Duodenal mucosa (tissue), 2 donors: Measurements from ENCODE around the gene GNRH2.

Experiments
- H3K27ac ChIP-seq: one replicate; pipeline ENCODE4 v1.7.0; 2013; ENCODE audit warnings: low read depth, low read length
- H3K27me3 ChIP-seq, 2 donors: one replicate each; pipeline ENCODE4 v1.7.0; 2013; ENCODE audit warnings: low read length in 2 of 2, control low read depth in 1 of 2; ENCODE audit not compliant: insufficient read depth in 2 of 2, control insufficient read depth in 1 of 2
- H3K36me3 ChIP-seq, 2 donors: one replicate each; pipeline ENCODE4 v1.7.0; 2013; ENCODE audit warnings: low read length in 2 of 2, control low read depth in 1 of 2; ENCODE audit not compliant: insufficient read depth in 2 of 2, control insufficient read depth in 1 of 2
- H3K4me1 ChIP-seq, 2 donors: one replicate each; pipeline ENCODE4 v1.7.0; 2013; ENCODE audit warnings: low read length in 2 of 2, control low read depth in 1 of 2; ENCODE audit not compliant: insufficient read depth in 2 of 2, control insufficient read depth in 1 of 2
- H3K4me3 ChIP-seq, 2 donors: one replicate each; pipeline ENCODE4 v1.7.0; 2013; ENCODE audit warnings: low read length in 2 of 2, low read depth in 1 of 2
- H3K9ac ChIP-seq, 2 donors: one replicate each; pipeline ENCODE4 v1.7.0; 2013; ENCODE audit warnings: low read length in 2 of 2, low read depth in 1 of 2
- H3K9me3 ChIP-seq, 2 donors: one replicate each; pipeline ENCODE4 v1.7.0; 2013; ENCODE audit warnings: low read length in 2 of 2, control low read depth in 1 of 2; ENCODE audit not compliant: control insufficient read depth in 1 of 2

Gene GNRH2

GRCh38 chr20:3040086-3040485 is 3.3 kb upstream of the GNRH2 start:
- peaks cover 1% of the 10 kb centered on the region in 2 donors for H3K4me1 ChIP-seq
- no peaks in the 10 kb centered on the region for H3K9me3 ChIP-seq
- H3K4me3 ChIP-seq = no peak overlapping the region
- H3K36me3 ChIP-seq = peaks cover 38 to 56% of the 10 kb centered on the region in 2 donors
- H3K27ac ChIP-seq = no peak overlapping the region
- no peaks in the 10 kb centered on the region for H3K27me3 ChIP-seq
- no peak overlapping the region for H3K9ac ChIP-seq

- no peak overlapping the region for H3K9ac ChIP-seq
These were observed 1.5 kb upstream of the GNRH2 start for GRCh38 chr20:3041854-3042409.

GRCh38 chr20:3042625-3043024 is 797 bp upstream of the GNRH2 start:
- Histone ChIP-seq H3K27ac (no peak overlapping the region), H3K9me3 (no peaks in the 10 kb centered on the region), H3K9ac (no peak overlapping the region), H3K4me1 (peaks cover 4 to 14% of the 10 kb centered on the region in 2 donors), H3K27me3 (no peaks in the 10 kb centered on the region), H3K4me3 (no peak overlapping the region), H3K36me3 (peaks cover 17 to 32% of the 10 kb centered on the region in 2 donors)

More at GRCh38 chr20:3041854-3042409, 1.5 kb upstream of the GNRH2 start:
- peaks cover 21 to 37% of the 10 kb centered on the region in 2 donors for H3K36me3 ChIP-seq
- H3K9me3 ChIP-seq = no peaks in the 10 kb centered on the region
- H3K4me3 ChIP-seq = no peak overlapping the region
- peaks cover 4 to 9% of the 10 kb centered on the region in 2 donors for H3K4me1 ChIP-seq
- peak overlapping the region; percentile 59 for H3K27ac ChIP-seq
- H3K27me3 ChIP-seq = no peaks in the 10 kb centered on the region

- H3K4me3 ChIP-seq = no peak overlapping the region
- no peaks in the 10 kb centered on the region for H3K27me3 ChIP-seq
- H3K9ac ChIP-seq = no peak overlapping the region
- peaks cover 6 to 17% of the 10 kb centered on the region in 2 donors for H3K4me1 ChIP-seq
- peaks cover 13 to 29% of the 10 kb centered on the region in 2 donors for H3K36me3 ChIP-seq
- H3K9me3 ChIP-seq = no peaks in the 10 kb centered on the region
- H3K27ac ChIP-seq = no peak overlapping the region
These were observed 1.0 kb downstream of the GNRH2 start for GRCh38 chr20:3044336-3044965.

GRCh38 chr20:3045042-3045815 is 1.8 kb downstream of the GNRH2 start:
- Histone ChIP-seq H3K27ac (peak overlapping the region; percentile 91), H3K9me3 (no peaks in the 10 kb centered on the region), H3K4me1 (peaks cover 6 to 17% of the 10 kb centered on the region in 2 donors), H3K4me3 (peak overlapping the region; percentile 80 to 91), H3K9ac (peak overlapping the region; percentile 60 to 61), H3K27me3 (no peaks in the 10 kb centered on the region), H3K36me3 (peaks cover 20 to 29% of the 10 kb centered on the region in 2 donors)

- Histone ChIP-seq H3K27ac (peak within 1 kb of the TSS; percentile 91), H3K36me3 (peaks cover 20 to 25% of the 10 kb centered on the region in 2 donors), H3K27me3 (no peaks in the 10 kb centered on the region), H3K9ac (peak within 1 kb of the TSS; percentile 61 to 89), H3K9me3 (no peaks in the 10 kb centered on the region), H3K4me3 (peak within 1 kb of the TSS; percentile 80 to 91), H3K4me1 (peaks cover 6 to 17% of the 10 kb centered on the region in 2 donors)
These were observed 2.6 kb downstream of the GNRH2 start, which contains the start of gene MRPS26 for GRCh38 chr20:3045816-3046676. MRPS26 (plus strand) TSS chr20:3046052; CDS start chr20:3046069, 17 bp downstream.

- H3K9ac ChIP-seq = peak overlapping the region; percentile 36 to 89
- no peaks in the 10 kb centered on the region for H3K9me3 ChIP-seq
- peaks cover 6 to 17% of the 10 kb centered on the region in 2 donors for H3K4me1 ChIP-seq
- H3K36me3 ChIP-seq = peaks cover 20 to 25% of the 10 kb centered on the region in 2 donors
- H3K27ac ChIP-seq = no peak overlapping the region
- H3K4me3 ChIP-seq = peak overlapping the region; percentile 80 to 91
- H3K27me3 ChIP-seq = no peaks in the 10 kb centered on the region
These were observed 3.4 kb downstream of the GNRH2 start for GRCh38 chr20:3046677-3047462.

GRCh38 chr20:3047486-3048419 is 4.3 kb downstream of the GNRH2 start:
- no peak overlapping the region for H3K4me3 ChIP-seq
- H3K27me3 ChIP-seq = no peaks in the 10 kb centered on the region
- H3K27ac ChIP-seq = no peak overlapping the region
- peaks cover 20 to 25% of the 10 kb centered on the region in 2 donors for H3K36me3 ChIP-seq
- H3K9ac ChIP-seq = no peak overlapping the region
- H3K4me1 ChIP-seq = peaks cover 6 to 17% of the 10 kb centered on the region in 2 donors
- no peaks in the 10 kb centered on the region for H3K9me3 ChIP-seq
